Endothelial cell of umbilical vein (primary cell): Measurements from ENCODE around the gene VSTM4. TPM values are rescaled to one million over a fixed set of nuclear protein-coding genes. Genes with fewer than 3 reads are reported as not detected.

ENCODE experiments used
- BruUV-seq: library from RNA; stranded (reverse); fragments of 400-500 nt; replicated peaks from 2 replicates; lab custom pipeline; 2021; lab: Mats Ljungman, UMichigan
- CTCF ChIA-PET: fragments of 300-600, 350-600 bp; sonication (Branson Sonifier 250); formaldehyde crosslinking; loops from one replicate; lab custom pipeline; 2021; ENCODE audit warnings: antibody characterized with exemption, inconsistent platforms; lab: Charles Lee
- POLR2A ChIA-PET: fragments of 300-600, 350-600 bp; sonication (Branson Sonifier 250); formaldehyde crosslinking; loops from one replicate; lab custom pipeline; 2021; ENCODE audit warnings: antibody characterized with exemption, inconsistent platforms; lab: Charles Lee
- DNase-seq: peaks from one replicate; pipeline ENCODE4 v3.0.0-alpha.2; 2011; ENCODE audit warnings: low read depth, low spot score
- FAIRE-seq: peaks from 2 replicates; lab custom pipeline; 2011; peaks lifted over from hg19 to GRCh38; lab: Jason Lieb, UNC
- H2AFZ ChIP-seq: 2 replicates; pipeline ENCODE4 v1.6.0; 2012; ENCODE audit warnings: low read depth, low read length, control low read depth, inconsistent platforms
- H3K27ac ChIP-seq: 2 replicates; pipeline ENCODE4 v1.5.1; 2011; ENCODE audit warnings: low read depth, mild to moderate bottlenecking, control low read depth, low read length, moderate library complexity; ENCODE audit not compliant: insufficient read depth
- H3K27me3 ChIP-seq, 2 experiments: 2 replicates each; pipeline versions ENCODE4 v1.6.0 to v1.6.1; 2011; ENCODE audit warnings: low read length in 2 of 2, mixed read lengths in 1 of 2; ENCODE audit not compliant: control insufficient read depth in 2 of 2, insufficient read depth in 2 of 2
- H3K36me3 ChIP-seq, 2 experiments: 2 replicates in 1 of 2; 3 replicates in 1 of 2; pipeline ENCODE4 v1.5.1; 2011; ENCODE audit warnings: low read length in 2 of 2, mild to moderate bottlenecking in 1 of 2, moderate library complexity in 1 of 2; ENCODE audit not compliant: control insufficient read depth in 2 of 2, insufficient read depth in 2 of 2; ENCODE audit errors: extremely low read depth in 1 of 2
- H3K4me1 ChIP-seq: 3 replicates; pipeline ENCODE4 v1.5.1; 2011; ENCODE audit warnings: mild to moderate bottlenecking, low read length; ENCODE audit not compliant: control insufficient read depth, insufficient read depth; ENCODE audit errors: extremely low read depth
- H3K4me2 ChIP-seq: 2 replicates; pipeline ENCODE4 v1.6.1; 2011; ENCODE audit warnings: low read length, control low read depth, mixed read lengths; ENCODE audit not compliant: insufficient read depth
- H3K4me3 ChIP-seq, 3 experiments: fragments of 200-600 bp in 1 of 3; sonication (generic), shearing (Covaris generic) in 1 of 3; replicated peaks in 1 of 3; 2 replicates each; pipeline ENCODE4 v1.5.1; 2011 to 2016; ENCODE audit warnings: control low read depth in 3 of 3, low read length in 3 of 3, mild to moderate bottlenecking in 2 of 3, inconsistent platforms in 1 of 3, low read depth in 1 of 3, moderate library complexity in 1 of 3; ENCODE audit not compliant: insufficient read depth in 1 of 3
- H3K79me2 ChIP-seq: 2 replicates; pipeline ENCODE4 v1.6.0; 2012; ENCODE audit warnings: low read length, inconsistent platforms; ENCODE audit not compliant: control insufficient read depth, insufficient read depth
- H3K9ac ChIP-seq: replicated peaks from 2 replicates; pipeline ENCODE3; 2011; ENCODE audit warnings: low read length, control low read depth; ENCODE audit not compliant: insufficient read depth; ENCODE audit errors: extremely low read depth
- H3K9me1 ChIP-seq: replicated peaks from 3 replicates; pipeline ENCODE4 v1.6.0; 2011; ENCODE audit warnings: mild to moderate bottlenecking, low read length; ENCODE audit not compliant: control insufficient read depth, insufficient read depth; ENCODE audit errors: extremely low read depth
- H3K9me3 ChIP-seq: replicated peaks from 2 replicates; pipeline ENCODE4 v1.5.1; 2012; ENCODE audit warnings: low read length, inconsistent platforms; ENCODE audit not compliant: control insufficient read depth, insufficient read depth
- H4K20me1 ChIP-seq: replicated peaks from 2 replicates; pipeline ENCODE3; 2011; ENCODE audit warnings: mild to moderate bottlenecking, low read length; ENCODE audit not compliant: control insufficient read depth, insufficient read depth; ENCODE audit errors: extremely low read depth
- CTCF ChIP-seq, 2 donors: IDR thresholded peaks; 1 replicate in 1 of 2; 2 replicates in 1 of 2; pipeline ENCODE4 v1.5.1; 2011; ENCODE audit warnings: low read length in 2 of 2, mild to moderate bottlenecking in 2 of 2, moderate library complexity in 2 of 2, control low read depth in 1 of 2, inconsistent platforms in 1 of 2, low read depth in 1 of 2; ENCODE audit not compliant: insufficient read depth in 1 of 2; ENCODE audit errors: extremely low read depth in 1 of 2
- EZH2 ChIP-seq: IDR thresholded peaks from 2 replicates; pipeline ENCODE4 v1.6.1; 2012; ENCODE audit warnings: borderline replicate concordance, low read depth, mild to moderate bottlenecking, moderate library complexity, low read length, inconsistent platforms; ENCODE audit not compliant: severe bottlenecking
- FOS ChIP-seq: IDR thresholded peaks from 2 replicates; pipeline ENCODE4 v1.6.1; 2011; ENCODE audit warnings: mild to moderate bottlenecking, low read length, moderate library complexity, borderline replicate concordance; ENCODE audit not compliant: insufficient read depth
- GATA2 ChIP-seq: IDR thresholded peaks from 2 replicates; pipeline ENCODE4 v1.7.0; 2011; ENCODE audit warnings: low read depth, mild to moderate bottlenecking, moderate library complexity, mixed read lengths, low read length; ENCODE audit not compliant: insufficient read length, insufficient read depth
- JUN ChIP-seq: IDR thresholded peaks from 2 replicates; pipeline ENCODE4 v1.6.1; 2011; ENCODE audit warnings: borderline replicate concordance, low read depth; ENCODE audit not compliant: insufficient read length, insufficient read depth
- MAX ChIP-seq: IDR thresholded peaks from 2 replicates; pipeline ENCODE4 v1.6.1; 2011; ENCODE audit not compliant: insufficient read depth, insufficient read length
- MYC ChIP-seq: IDR thresholded peaks from one replicate; pipeline ENCODE4 v1.6.1; 2011; ENCODE audit warnings: mild to moderate bottlenecking, low read depth, low read length
- POLR2A ChIP-seq: IDR thresholded peaks from 2 replicates; pipeline ENCODE4 v1.6.1; 2012; ENCODE audit warnings: low read depth, mild to moderate bottlenecking, control low read depth, low read length
- POLR2AphosphoS5 ChIP-seq: IDR thresholded peaks from 2 replicates; pipeline ENCODE4 v1.6.1; 2012; ENCODE audit warnings: low read depth, mild to moderate bottlenecking, control low read depth, low read length, moderate library complexity; ENCODE audit not compliant: insufficient read depth
- dilution Hi-C: fragments of 300-500 bp; cut with MboI; formaldehyde crosslinking; loops from one replicate; pipeline ENCODE4 v1.15.0; 2019; ENCODE audit warnings: low sequenced_read_pairs; ENCODE audit not compliant: extremely low pct_ligation_motif_present
- intact Hi-C: fragments of 100-400 bp; cut with micrococcal nuclease; formaldehyde crosslinking; loops from one replicate; pipeline ENCODE4 v1.10.0; 2022
- polyA plus RNA-seq, 4 experiments: library from polyadenylated mRNA; depleted of rRNA in 3 of 4; stranded (reverse) in 3 of 4; unstranded in 1 of 4; fragments of >200 nt; gene quantifications; 2 replicates each; pipeline versions ENCODE4 v1.2.1 to v1.2.3, GENCODE V29; 2011 to 2012; ENCODE audit warnings: missing spikeins in 1 of 4
- total RNA-seq: library from RNA; stranded (reverse); gene quantifications from 2 replicates; pipeline ENCODE4 v1.2.3, GENCODE V29; 2021

Gene VSTM4
- total and polyA plus RNA-seq, 2 donors (not counting 3 experiments of a cell fraction or from before 2014, with no cell fraction given) = 0.07 TPM

GRCh38 chr10:49033939-49034338 is 81.4 kb downstream of the VSTM4 start:
- H3K27ac ChIP-seq = no peak overlapping the region
- no peak overlapping the region for H3K4me3 ChIP-seq
- no peaks in the 10 kb centered on the region for H3K9me1 ChIP-seq
- H2AFZ ChIP-seq = no peak overlapping the region
- H3K4me2 ChIP-seq = no peak overlapping the region
- H3K4me1 ChIP-seq = no peaks in the 10 kb centered on the region
- POLR2A ChIA-PET = no interaction called here
- FAIRE-seq (no peak), DNase-seq (no peak)
- H3K9me3 ChIP-seq = no peaks in the 10 kb centered on the region
- TF ChIP-seq EZH2 = no peak
- no peak for TF ChIP-seq MYC
- no peak for TF ChIP-seq MAX
- no peak for TF ChIP-seq GATA2
- no peak for TF ChIP-seq CTCF (IDR thresholded peaks at IDR 0.05; ENCODE audit: extremely low read depth in 1 of 2, insufficient read depth in 1 of 2, low read depth in 1 of 2, low read length in 2 of 2)
- TF ChIP-seq FOS = no peak
- no peak for TF ChIP-seq POLR2AphosphoS5
- TF ChIP-seq POLR2A = no peak
- TF ChIP-seq JUN = no peak
- no peak overlapping the region for H3K9ac ChIP-seq
- dilution Hi-C loops = no loop called here
- CTCF ChIA-PET = no interaction called here
- BruUV-seq = no TSS peak
- H3K36me3 ChIP-seq = no peaks in the 10 kb centered on the region
- intact Hi-C loops = no loop called here
- H3K79me2 ChIP-seq = no peaks in the 10 kb centered on the region
- no peaks in the 10 kb centered on the region for H4K20me1 ChIP-seq
- no peaks in the 10 kb centered on the region for H3K27me3 ChIP-seq
